MG63 (cell line): ENCODE measurements around the gene ZNHIT1. TPM values are rescaled to one million over a fixed set of nuclear protein-coding genes. Genes with fewer than 3 reads are reported as not detected.
"Not testable (repeated sequence)": the region's sequence is repeated elsewhere in the genome, so short reads cannot be mapped to it uniquely, and the experiment has no call there.

ENCODE experiments used
- DNase-seq: peaks from one replicate; pipeline ENCODE4 v3.0.0-alpha.2; 2020
- H3K27me3 ChIP-seq: fragments of 250-450 bp; sonication (Bioruptor Pico); 2 replicates; pipeline ENCODE4 v1.5.1; 2020; ENCODE audit warnings: mild to moderate bottlenecking, moderate library complexity
- H3K36me3 ChIP-seq: fragments of 250-450 bp; sonication (Bioruptor Pico); 2 replicates; pipeline ENCODE4 v1.5.1; 2020; ENCODE audit warnings: mild to moderate bottlenecking, moderate library complexity
- H3K4me3 ChIP-seq: fragments of 250-450 bp; sonication (Bioruptor Pico); 2 replicates; pipeline ENCODE4 v1.5.1; 2020; ENCODE audit warnings: mild to moderate bottlenecking, moderate library complexity
- H3K9me3 ChIP-seq: fragments of 250-450 bp; sonication (Bioruptor Pico); 2 replicates; pipeline ENCODE4 v1.5.1; 2020; ENCODE audit warnings: mild to moderate bottlenecking, moderate library complexity
- total RNA-seq: library from RNA; depleted of rRNA; stranded (reverse); fragments of >200 nt; shearing (Covaris generic); gene quantifications from 2 replicates; pipeline ENCODE4 v1.2.3, GENCODE V29; 2014; ENCODE audit warnings: low replicate concordance

ZNHIT1 gene
- total RNA-seq, 1 experiment from 2014 or later, result 64.6 TPM

- Histone ChIP-seq H3K27me3 (no peaks in the 10 kb centered on the region), H3K9me3 (no peaks in the 10 kb centered on the region), H3K4me3 (peak within 1 kb of the TSS; percentile 90), H3K36me3 (peaks cover 7% of the 10 kb centered on the region; the same call in 1 of the 2 replicates)
- peak; percentile 88 for DNase-seq
These were observed 26.6 kb downstream of the ZNHIT1 start, which contains the start of gene FIS1 for GRCh38 chr7:101244375-101245146. Gene FIS1, minus strand, starts transcription at chr7:101245081. Its CDS starts 77 bp downstream, at chr7:101245004.

GRCh38 chr7:101245147-101245668 is 27.2 kb downstream of the ZNHIT1 start:
- DNase-seq, result no peak
- no peaks in the 10 kb centered on the region for H3K27me3 ChIP-seq
- H3K36me3 ChIP-seq, result peaks cover 7% of the 10 kb centered on the region; the same call in 1 of the 2 replicates
- peak overlapping the region; percentile 90 for H3K4me3 ChIP-seq
- no peaks in the 10 kb centered on the region for H3K9me3 ChIP-seq

GRCh38 chr7:101248276-101248675 is 30.3 kb downstream of the ZNHIT1 start:
- H3K4me3 ChIP-seq, result no peak overlapping the region
- no peak for DNase-seq
- H3K9me3 ChIP-seq, result no peaks in the 10 kb centered on the region
- H3K36me3 ChIP-seq, result peaks cover 7% of the 10 kb centered on the region; the same call in 1 of the 2 replicates
- H3K27me3 ChIP-seq, result no peaks in the 10 kb centered on the region

GRCh38 chr7:101250324-101250723 is 32.4 kb downstream of the ZNHIT1 start:
- no peaks in the 10 kb centered on the region for H3K27me3 ChIP-seq
- H3K4me3 ChIP-seq, result no peak overlapping the region
- H3K9me3 ChIP-seq, result no peaks in the 10 kb centered on the region
- no peak for DNase-seq
- H3K36me3 ChIP-seq, result 0 out of 2 replicates have a peak, but pooled peaks cover 4% of the 10 kb centered on the region

- H3K27me3 ChIP-seq, result no peaks in the 10 kb centered on the region
- H3K9me3 ChIP-seq, result no peaks in the 10 kb centered on the region
- DNase-seq, result peak; percentile 97
These were observed 34.1 kb downstream of the ZNHIT1 start for GRCh38 chr7:101251871-101252659.

GRCh38 chr7:101253199-101253598 is 35.2 kb downstream of the ZNHIT1 start:
- H3K27me3 ChIP-seq, H3K9me3 ChIP-seq, H3K4me3 ChIP-seq, H3K36me3 ChIP-seq, DNase-seq: not testable (repeated sequence)

More at GRCh38 chr7:101251871-101252659, 34.1 kb downstream of the ZNHIT1 start:
- Histone ChIP-seq H3K36me3 (no peaks in the 10 kb centered on the region), H3K4me3 (peak overlapping the region; percentile 90)

GRCh38 chr7:101255796-101256195 is 37.8 kb downstream of the ZNHIT1 start:
- H3K9me3 ChIP-seq, result no peaks in the 10 kb centered on the region
- H3K27me3 ChIP-seq, result no peaks in the 10 kb centered on the region
- no peaks in the 10 kb centered on the region for H3K36me3 ChIP-seq
- DNase-seq, result peak; percentile 15
- H3K4me3 ChIP-seq, result no peak overlapping the region

- no peak for DNase-seq
- H3K27me3 ChIP-seq, result no peaks in the 10 kb centered on the region
- H3K9me3 ChIP-seq, result no peaks in the 10 kb centered on the region
- no peaks in the 10 kb centered on the region for H3K36me3 ChIP-seq
- no peak overlapping the region for H3K4me3 ChIP-seq
These were observed 40.3 kb downstream of the ZNHIT1 start for GRCh38 chr7:101258243-101258731.

- not testable (repeated sequence) for H3K9me3 ChIP-seq, H3K27me3 ChIP-seq, DNase-seq, H3K4me3 ChIP-seq, H3K36me3 ChIP-seq
These were observed 46.2 kb downstream of the ZNHIT1 start for GRCh38 chr7:101264102-101264706.

GRCh38 chr7:101265622-101266516 is 47.9 kb downstream of the ZNHIT1 start:
- no peak for DNase-seq
- no peaks in the 10 kb centered on the region for H3K9me3 ChIP-seq
- no peak overlapping the region for H3K4me3 ChIP-seq
- H3K27me3 ChIP-seq, result no peaks in the 10 kb centered on the region
- no peaks in the 10 kb centered on the region for H3K36me3 ChIP-seq

- H3K27me3 ChIP-seq, result no peaks in the 10 kb centered on the region
- no peak overlapping the region for H3K4me3 ChIP-seq
- H3K9me3 ChIP-seq, result no peaks in the 10 kb centered on the region
- H3K36me3 ChIP-seq, result no peaks in the 10 kb centered on the region
- no peak for DNase-seq
These were observed 51.7 kb downstream of the ZNHIT1 start for GRCh38 chr7:101269664-101270063.

GRCh38 chr7:101271021-101271420 is 53.1 kb downstream of the ZNHIT1 start:
- DNase-seq, result no peak
- no peaks in the 10 kb centered on the region for H3K27me3 ChIP-seq
- H3K4me3 ChIP-seq, result no peak overlapping the region
- no peaks in the 10 kb centered on the region for H3K36me3 ChIP-seq
- H3K9me3 ChIP-seq, result no peaks in the 10 kb centered on the region

GRCh38 chr7:101273206-101273605 is 55.2 kb downstream of the ZNHIT1 start:
- Histone ChIP-seq H3K36me3 (no peaks in the 10 kb centered on the region), H3K4me3 (no peak overlapping the region), H3K9me3 (no peaks in the 10 kb centered on the region), H3K27me3 (no peaks in the 10 kb centered on the region)
- no peak for DNase-seq
